Activated T-helper 17 cell treated with anti-CD3 and anti-CD28 coated beads, Interleukin-2, amount 50 U/mL, for 72 hours (primary cell): ENCODE measurements around the gene VPREB1. TPM values are rescaled to one million over a fixed set of nuclear protein-coding genes. Genes with fewer than 3 reads are reported as not detected.
"Not testable (repeated sequence)": the region's sequence is repeated elsewhere in the genome, so short reads cannot be mapped to it uniquely, and the experiment has no call there.

Source experiments
- ATAC-seq: fragments of 150-1000 bp; cut with Tn5 transposase; replicated peaks from 2 replicates; pipeline ENCODE4 v1.10.0; 2021; ENCODE audit warnings: mild to moderate bottlenecking, moderate library complexity
- H3K27ac Mint-ChIP-seq: one replicate; pipeline ENCODE4 v1.8.0; 2022; ENCODE audit warnings: mixed read lengths
- H3K27me3 Mint-ChIP-seq: one replicate; pipeline ENCODE4 v1.8.0; 2022; ENCODE audit warnings: mixed read lengths
- H3K36me3 Mint-ChIP-seq: one replicate; pipeline ENCODE4 v1.8.0; 2022; ENCODE audit warnings: low read depth, mild to moderate bottlenecking, mixed read lengths
- H3K4me1 Mint-ChIP-seq: one replicate; pipeline ENCODE4 v1.8.0; 2022; ENCODE audit warnings: mixed read lengths
- H3K4me3 Mint-ChIP-seq: one replicate; pipeline ENCODE4 v1.8.0; 2022; ENCODE audit warnings: mild to moderate bottlenecking, mixed read lengths
- H3K9me3 Mint-ChIP-seq: one replicate; pipeline ENCODE4 v1.8.0; 2022; ENCODE audit warnings: mixed read lengths
- total RNA-seq, 2 donors: library from RNA; stranded (reverse); gene quantifications; one replicate each; pipeline ENCODE4 v1.2.3, GENCODE V29; 2022

VPREB1 gene
- total RNA-seq, 2 donors from 2014 or later = not detected

- Mint-ChIP-seq H3K27ac (peak overlapping the region; percentile 58), H3K4me1 (peaks cover 31% of the 10 kb centered on the region), H3K4me3 (peak overlapping the region; percentile 61), H3K27me3 (no peaks in the 10 kb centered on the region), H3K36me3 (no peaks in the 10 kb centered on the region), H3K9me3 (no peaks in the 10 kb centered on the region)
- ATAC-seq = peak; percentile 54
These were observed 36.6 kb upstream of the VPREB1 start for GRCh38 chr22:22207845-22208564.

- Mint-ChIP-seq H3K4me3 (peak overlapping the region; percentile 61), H3K9me3 (no peaks in the 10 kb centered on the region), H3K27me3 (no peaks in the 10 kb centered on the region), H3K27ac (peak overlapping the region; percentile 58), H3K36me3 (no peaks in the 10 kb centered on the region), H3K4me1 (peaks cover 31% of the 10 kb centered on the region)
- ATAC-seq = no peak
These were observed 35.9 kb upstream of the VPREB1 start for GRCh38 chr22:22208652-22209051.

- not testable (repeated sequence) for H3K27me3 Mint-ChIP-seq, H3K9me3 Mint-ChIP-seq
These were observed 35.4 kb upstream of the VPREB1 start for GRCh38 chr22:22209080-22209640.

GRCh38 chr22:22210375-22210774, 34.2 kb upstream of the VPREB1 start:
- peak; percentile 93 for ATAC-seq
- no peaks in the 10 kb centered on the region for H3K9me3 Mint-ChIP-seq
- H3K36me3 Mint-ChIP-seq = no peaks in the 10 kb centered on the region
- H3K27me3 Mint-ChIP-seq = no peaks in the 10 kb centered on the region
- peaks cover 31% of the 10 kb centered on the region for H3K4me1 Mint-ChIP-seq
- peak overlapping the region; percentile 90 for H3K27ac Mint-ChIP-seq
- peak overlapping the region; percentile 70 for H3K4me3 Mint-ChIP-seq

More at GRCh38 chr22:22209080-22209640, 35.4 kb upstream of the VPREB1 start:
- peak overlapping the region; percentile 90 for H3K27ac Mint-ChIP-seq
- peak overlapping the region; percentile 70 for H3K4me3 Mint-ChIP-seq
- ATAC-seq, H3K36me3 Mint-ChIP-seq: not testable (repeated sequence)
- peaks cover 31% of the 10 kb centered on the region for H3K4me1 Mint-ChIP-seq

GRCh38 chr22:22210889-22211833, 33.4 kb upstream of the VPREB1 start:
- peaks cover 31% of the 10 kb centered on the region for H3K4me1 Mint-ChIP-seq
- ATAC-seq = no peak
- H3K36me3 Mint-ChIP-seq = no peaks in the 10 kb centered on the region
- peak overlapping the region; percentile 90 for H3K27ac Mint-ChIP-seq
- no peaks in the 10 kb centered on the region for H3K9me3 Mint-ChIP-seq
- H3K4me3 Mint-ChIP-seq = peak overlapping the region; percentile 70
- H3K27me3 Mint-ChIP-seq = no peaks in the 10 kb centered on the region

- Mint-ChIP-seq H3K4me3 (no peak overlapping the region), H3K27me3 (no peaks in the 10 kb centered on the region), H3K27ac (no peak overlapping the region), H3K36me3 (no peaks in the 10 kb centered on the region), H3K4me1 (peaks cover 25% of the 10 kb centered on the region), H3K9me3 (no peaks in the 10 kb centered on the region)
- ATAC-seq = no peak
These were observed 31.4 kb upstream of the VPREB1 start for GRCh38 chr22:22213231-22213630.

- no peaks in the 10 kb centered on the region for H3K27me3 Mint-ChIP-seq
- no peaks in the 10 kb centered on the region for H3K36me3 Mint-ChIP-seq
- no peaks in the 10 kb centered on the region for H3K9me3 Mint-ChIP-seq
- no peak overlapping the region for H3K27ac Mint-ChIP-seq
- peaks cover 13% of the 10 kb centered on the region for H3K4me1 Mint-ChIP-seq
- no peak for ATAC-seq
- H3K4me3 Mint-ChIP-seq = no peak overlapping the region
These were observed 29.7 kb upstream of the VPREB1 start for GRCh38 chr22:22214819-22215329.

GRCh38 chr22:22215659-22216449, 28.7 kb upstream of the VPREB1 start:
- ATAC-seq = peak; percentile 61
- H3K4me1 Mint-ChIP-seq = peaks cover 7% of the 10 kb centered on the region
- H3K4me3 Mint-ChIP-seq = no peak overlapping the region
- no peaks in the 10 kb centered on the region for H3K9me3 Mint-ChIP-seq
- no peaks in the 10 kb centered on the region for H3K27me3 Mint-ChIP-seq
- no peaks in the 10 kb centered on the region for H3K36me3 Mint-ChIP-seq
- no peak overlapping the region for H3K27ac Mint-ChIP-seq

- Mint-ChIP-seq H3K27me3 (no peaks in the 10 kb centered on the region), H3K9me3 (no peaks in the 10 kb centered on the region), H3K27ac (no peak overlapping the region), H3K36me3 (no peaks in the 10 kb centered on the region), H3K4me3 (no peak overlapping the region), H3K4me1 (peaks cover 1% of the 10 kb centered on the region)
- ATAC-seq = peak; percentile 35
These were observed 28.1 kb upstream of the VPREB1 start for GRCh38 chr22:22216450-22216959.

- Mint-ChIP-seq H3K4me1 (no peaks in the 10 kb centered on the region), H3K36me3 (no peaks in the 10 kb centered on the region), H3K4me3 (no peak overlapping the region), H3K27ac (no peak overlapping the region), H3K27me3 (no peaks in the 10 kb centered on the region), H3K9me3 (no peaks in the 10 kb centered on the region)
- ATAC-seq = no peak
These were observed 26.3 kb upstream of the VPREB1 start for GRCh38 chr22:22218302-22218701.

GRCh38 chr22:22219140-22219996, 25.2 kb upstream of the VPREB1 start:
- ATAC-seq = no peak
- no peaks in the 10 kb centered on the region for H3K4me1 Mint-ChIP-seq
- H3K36me3 Mint-ChIP-seq = no peaks in the 10 kb centered on the region
- no peaks in the 10 kb centered on the region for H3K27me3 Mint-ChIP-seq
- no peak overlapping the region for H3K4me3 Mint-ChIP-seq
- no peak overlapping the region for H3K27ac Mint-ChIP-seq
- no peaks in the 10 kb centered on the region for H3K9me3 Mint-ChIP-seq

- not testable (repeated sequence) for H3K36me3 Mint-ChIP-seq, H3K4me1 Mint-ChIP-seq, ATAC-seq, H3K4me3 Mint-ChIP-seq, H3K27me3 Mint-ChIP-seq, H3K9me3 Mint-ChIP-seq, H3K27ac Mint-ChIP-seq
These were observed 23.5 kb upstream of the VPREB1 start for GRCh38 chr22:22221043-22221442.
